ENCODE measurements around the gene TMEM123.

The TMEM123 gene

GRCh38 chr11:102464859-102465500 is 12.4 kb upstream of the TMEM123 start:
- H3K36me3 ChIP-seq (ENCODE audit: control insufficient read depth in 2 of 2, insufficient read depth in 2 of 2, low read length in 2 of 2): no peaks in the 10 kb centered on the region
- H3K27ac ChIP-seq (ENCODE audit: low read depth in 2 of 2, low read length in 2 of 2): no peak overlapping the region
- H3K9me3 ChIP-seq (ENCODE audit: control insufficient read depth in 2 of 2, low read length in 2 of 2): no peaks in the 10 kb centered on the region
- peaks cover 24% of the 10 kb centered on the region in 2 donors for H3K4me1 ChIP-seq (ENCODE audit: control insufficient read depth in 2 of 2, insufficient read depth in 2 of 2, low read length in 2 of 2)
- H3K4me3 ChIP-seq (ENCODE audit: low read length in 2 of 2): no peak overlapping the region
- no peak overlapping the region for H3K9ac ChIP-seq (ENCODE audit: low read depth in 1 of 2, low read length in 2 of 2)
- no peaks in the 10 kb centered on the region for H3K27me3 ChIP-seq (ENCODE audit: control insufficient read depth in 2 of 2, insufficient read depth in 2 of 2, low read length in 2 of 2)

GRCh38 chr11:102464037-102464436 is 11.5 kb upstream of the TMEM123 start:
- Histone ChIP-seq H3K36me3 (ENCODE audit: control insufficient read depth in 2 of 2, insufficient read depth in 2 of 2, low read length in 2 of 2) (no peaks in the 10 kb centered on the region), H3K9ac (ENCODE audit: low read depth in 1 of 2, low read length in 2 of 2) (no peak overlapping the region), H3K4me1 (ENCODE audit: control insufficient read depth in 2 of 2, insufficient read depth in 2 of 2, low read length in 2 of 2) (peaks cover 20 to 24% of the 10 kb centered on the region in 2 donors), H3K27ac (ENCODE audit: low read depth in 2 of 2, low read length in 2 of 2) (no peak overlapping the region), H3K27me3 (ENCODE audit: control insufficient read depth in 2 of 2, insufficient read depth in 2 of 2, low read length in 2 of 2) (no peaks in the 10 kb centered on the region), H3K4me3 (ENCODE audit: low read length in 2 of 2) (no peak overlapping the region), H3K9me3 (ENCODE audit: control insufficient read depth in 2 of 2, low read length in 2 of 2) (no peaks in the 10 kb centered on the region)

- H3K27ac ChIP-seq (ENCODE audit: low read depth in 2 of 2, low read length in 2 of 2): no peak overlapping the region
- no peaks in the 10 kb centered on the region for H3K36me3 ChIP-seq (ENCODE audit: control insufficient read depth in 2 of 2, insufficient read depth in 2 of 2, low read length in 2 of 2)
- no peak overlapping the region for H3K4me3 ChIP-seq (ENCODE audit: low read length in 2 of 2)
- no peak overlapping the region for H3K9ac ChIP-seq (ENCODE audit: low read depth in 1 of 2, low read length in 2 of 2)
- peaks cover 11 to 17% of the 10 kb centered on the region in 2 donors for H3K4me1 ChIP-seq (ENCODE audit: control insufficient read depth in 2 of 2, insufficient read depth in 2 of 2, low read length in 2 of 2)
- no peaks in the 10 kb centered on the region for H3K9me3 ChIP-seq (ENCODE audit: control insufficient read depth in 2 of 2, low read length in 2 of 2)
- no peaks in the 10 kb centered on the region for H3K27me3 ChIP-seq (ENCODE audit: control insufficient read depth in 2 of 2, insufficient read depth in 2 of 2, low read length in 2 of 2)
Observed at GRCh38 chr11:102462610-102463009, 10.0 kb upstream of the TMEM123 start.

GRCh38 chr11:102459393-102459792 is 6.8 kb upstream of the TMEM123 start:
- no peak overlapping the region for H3K9ac ChIP-seq (ENCODE audit: low read depth in 1 of 2, low read length in 2 of 2)
- no peaks in the 10 kb centered on the region for H3K36me3 ChIP-seq (ENCODE audit: control insufficient read depth in 2 of 2, insufficient read depth in 2 of 2, low read length in 2 of 2)
- no peaks in the 10 kb centered on the region for H3K27me3 ChIP-seq (ENCODE audit: control insufficient read depth in 2 of 2, insufficient read depth in 2 of 2, low read length in 2 of 2)
- no peaks in the 10 kb centered on the region for H3K9me3 ChIP-seq (ENCODE audit: control insufficient read depth in 2 of 2, low read length in 2 of 2)
- H3K27ac ChIP-seq (ENCODE audit: low read depth in 2 of 2, low read length in 2 of 2): no peak overlapping the region
- no peak overlapping the region for H3K4me3 ChIP-seq (ENCODE audit: low read length in 2 of 2)
- peaks cover 1 to 8% of the 10 kb centered on the region in 2 donors for H3K4me1 ChIP-seq (ENCODE audit: control insufficient read depth in 2 of 2, insufficient read depth in 2 of 2, low read length in 2 of 2)

- peaks cover 3 to 11% of the 10 kb centered on the region in 2 donors for H3K4me1 ChIP-seq (ENCODE audit: control insufficient read depth in 2 of 2, insufficient read depth in 2 of 2, low read length in 2 of 2)
- H3K27ac ChIP-seq (ENCODE audit: low read depth in 2 of 2, low read length in 2 of 2): no peak overlapping the region
- no peaks in the 10 kb centered on the region for H3K27me3 ChIP-seq (ENCODE audit: control insufficient read depth in 2 of 2, insufficient read depth in 2 of 2, low read length in 2 of 2)
- H3K4me3 ChIP-seq (ENCODE audit: low read length in 2 of 2): no peak overlapping the region
- no peaks in the 10 kb centered on the region for H3K36me3 ChIP-seq (ENCODE audit: control insufficient read depth in 2 of 2, insufficient read depth in 2 of 2, low read length in 2 of 2)
- H3K9me3 ChIP-seq (ENCODE audit: control insufficient read depth in 2 of 2, low read length in 2 of 2): no peaks in the 10 kb centered on the region
- H3K9ac ChIP-seq (ENCODE audit: low read depth in 1 of 2, low read length in 2 of 2): no peak overlapping the region
Observed at GRCh38 chr11:102458548-102458947, 6.0 kb upstream of the TMEM123 start.

- H3K4me1 ChIP-seq (ENCODE audit: control insufficient read depth in 2 of 2, insufficient read depth in 2 of 2, low read length in 2 of 2): peaks cover 10 to 11% of the 10 kb centered on the region in 2 donors
- no peak overlapping the region for H3K4me3 ChIP-seq (ENCODE audit: low read length in 2 of 2)
- no peaks in the 10 kb centered on the region for H3K9me3 ChIP-seq (ENCODE audit: control insufficient read depth in 2 of 2, low read length in 2 of 2)
- no peak overlapping the region for H3K27ac ChIP-seq (ENCODE audit: low read depth in 2 of 2, low read length in 2 of 2)
- H3K36me3 ChIP-seq (ENCODE audit: control insufficient read depth in 2 of 2, insufficient read depth in 2 of 2, low read length in 2 of 2): no peaks in the 10 kb centered on the region
- H3K27me3 ChIP-seq (ENCODE audit: control insufficient read depth in 2 of 2, insufficient read depth in 2 of 2, low read length in 2 of 2): no peaks in the 10 kb centered on the region
- H3K9ac ChIP-seq (ENCODE audit: low read depth in 1 of 2, low read length in 2 of 2): no peak overlapping the region
Observed at GRCh38 chr11:102457865-102458264, 5.3 kb upstream of the TMEM123 start.

- Histone ChIP-seq H3K36me3 (ENCODE audit: control insufficient read depth in 2 of 2, insufficient read depth in 2 of 2, low read length in 2 of 2) (no peaks in the 10 kb centered on the region), H3K9ac (ENCODE audit: low read depth in 1 of 2, low read length in 2 of 2) (no peak overlapping the region), H3K4me1 (ENCODE audit: control insufficient read depth in 2 of 2, insufficient read depth in 2 of 2, low read length in 2 of 2) (peaks cover 11% of the 10 kb centered on the region in 2 donors), H3K4me3 (ENCODE audit: low read length in 2 of 2) (no peak overlapping the region), H3K9me3 (ENCODE audit: control insufficient read depth in 2 of 2, low read length in 2 of 2) (no peaks in the 10 kb centered on the region), H3K27ac (ENCODE audit: low read depth in 2 of 2, low read length in 2 of 2) (no peak overlapping the region), H3K27me3 (ENCODE audit: control insufficient read depth in 2 of 2, insufficient read depth in 2 of 2, low read length in 2 of 2) (no peaks in the 10 kb centered on the region)
Observed at GRCh38 chr11:102457056-102457677, 4.6 kb upstream of the TMEM123 start.

GRCh38 chr11:102456381-102456780 is 3.8 kb upstream of the TMEM123 start:
- H3K9me3 ChIP-seq (ENCODE audit: control insufficient read depth in 2 of 2, low read length in 2 of 2): no peaks in the 10 kb centered on the region
- H3K9ac ChIP-seq (ENCODE audit: low read depth in 1 of 2, low read length in 2 of 2): no peak overlapping the region
- H3K4me1 ChIP-seq (ENCODE audit: control insufficient read depth in 2 of 2, insufficient read depth in 2 of 2, low read length in 2 of 2): peaks cover 11 to 12% of the 10 kb centered on the region in 2 donors
- no peak overlapping the region for H3K4me3 ChIP-seq (ENCODE audit: low read length in 2 of 2)
- no peaks in the 10 kb centered on the region for H3K27me3 ChIP-seq (ENCODE audit: control insufficient read depth in 2 of 2, insufficient read depth in 2 of 2, low read length in 2 of 2)
- no peaks in the 10 kb centered on the region for H3K36me3 ChIP-seq (ENCODE audit: control insufficient read depth in 2 of 2, insufficient read depth in 2 of 2, low read length in 2 of 2)
- no peak overlapping the region for H3K27ac ChIP-seq (ENCODE audit: low read depth in 2 of 2, low read length in 2 of 2)

- H3K9ac ChIP-seq (ENCODE audit: low read depth in 1 of 2, low read length in 2 of 2): peak overlapping the region in 1 of 2 donors; percentile 26
- H3K36me3 ChIP-seq (ENCODE audit: control insufficient read depth in 2 of 2, insufficient read depth in 2 of 2, low read length in 2 of 2): no peaks in the 10 kb centered on the region
- peak overlapping the region in 1 of 2 donors; percentile 95 for H3K27ac ChIP-seq (ENCODE audit: low read depth in 2 of 2, low read length in 2 of 2)
- no peaks in the 10 kb centered on the region for H3K27me3 ChIP-seq (ENCODE audit: control insufficient read depth in 2 of 2, insufficient read depth in 2 of 2, low read length in 2 of 2)
- H3K4me1 ChIP-seq (ENCODE audit: control insufficient read depth in 2 of 2, insufficient read depth in 2 of 2, low read length in 2 of 2): peaks cover 26 to 28% of the 10 kb centered on the region in 2 donors
- no peak overlapping the region for H3K4me3 ChIP-seq (ENCODE audit: low read length in 2 of 2)
- H3K9me3 ChIP-seq (ENCODE audit: control insufficient read depth in 2 of 2, low read length in 2 of 2): no peaks in the 10 kb centered on the region
Observed at GRCh38 chr11:102453921-102454320, 1.4 kb upstream of the TMEM123 start.

GRCh38 chr11:102453302-102453695 is 734 bp upstream of the TMEM123 start:
- peaks cover 30 to 32% of the 10 kb centered on the region in 2 donors for H3K4me1 ChIP-seq (ENCODE audit: control insufficient read depth in 2 of 2, insufficient read depth in 2 of 2, low read length in 2 of 2)
- H3K9ac ChIP-seq (ENCODE audit: low read depth in 1 of 2, low read length in 2 of 2): peak overlapping the region; percentile 69 to 89
- H3K27me3 ChIP-seq (ENCODE audit: control insufficient read depth in 2 of 2, insufficient read depth in 2 of 2, low read length in 2 of 2): no peaks in the 10 kb centered on the region
- H3K27ac ChIP-seq (ENCODE audit: low read depth in 2 of 2, low read length in 2 of 2): peak overlapping the region; percentile 93 to 95
- no peaks in the 10 kb centered on the region for H3K9me3 ChIP-seq (ENCODE audit: control insufficient read depth in 2 of 2, low read length in 2 of 2)
- H3K36me3 ChIP-seq (ENCODE audit: control insufficient read depth in 2 of 2, insufficient read depth in 2 of 2, low read length in 2 of 2): no peaks in the 10 kb centered on the region
- peak overlapping the region; percentile 85 to 89 for H3K4me3 ChIP-seq (ENCODE audit: low read length in 2 of 2)
